ENCODE measurements around the gene PANK3.

DNA sequence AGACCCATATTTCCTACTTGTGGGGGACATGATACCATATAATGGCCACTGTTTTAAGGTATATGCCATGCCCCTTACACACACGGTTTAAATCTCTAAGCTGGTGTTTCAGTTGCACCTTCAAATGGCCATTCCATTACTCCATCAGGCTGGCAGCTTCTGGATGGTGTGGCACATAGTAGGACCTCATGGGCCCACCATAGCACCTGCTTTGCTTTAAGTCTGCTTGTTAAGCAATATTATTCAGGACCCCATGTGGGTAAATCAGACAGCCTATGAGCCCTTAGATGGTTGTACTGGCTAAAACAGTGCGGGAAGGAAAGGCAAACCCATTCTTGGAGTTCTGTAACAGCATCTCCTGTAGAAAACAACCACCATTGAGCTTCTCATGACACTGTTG is 27.4 kb upstream of the PANK3 start:
- TF ChIP-seq, protein P1, sequence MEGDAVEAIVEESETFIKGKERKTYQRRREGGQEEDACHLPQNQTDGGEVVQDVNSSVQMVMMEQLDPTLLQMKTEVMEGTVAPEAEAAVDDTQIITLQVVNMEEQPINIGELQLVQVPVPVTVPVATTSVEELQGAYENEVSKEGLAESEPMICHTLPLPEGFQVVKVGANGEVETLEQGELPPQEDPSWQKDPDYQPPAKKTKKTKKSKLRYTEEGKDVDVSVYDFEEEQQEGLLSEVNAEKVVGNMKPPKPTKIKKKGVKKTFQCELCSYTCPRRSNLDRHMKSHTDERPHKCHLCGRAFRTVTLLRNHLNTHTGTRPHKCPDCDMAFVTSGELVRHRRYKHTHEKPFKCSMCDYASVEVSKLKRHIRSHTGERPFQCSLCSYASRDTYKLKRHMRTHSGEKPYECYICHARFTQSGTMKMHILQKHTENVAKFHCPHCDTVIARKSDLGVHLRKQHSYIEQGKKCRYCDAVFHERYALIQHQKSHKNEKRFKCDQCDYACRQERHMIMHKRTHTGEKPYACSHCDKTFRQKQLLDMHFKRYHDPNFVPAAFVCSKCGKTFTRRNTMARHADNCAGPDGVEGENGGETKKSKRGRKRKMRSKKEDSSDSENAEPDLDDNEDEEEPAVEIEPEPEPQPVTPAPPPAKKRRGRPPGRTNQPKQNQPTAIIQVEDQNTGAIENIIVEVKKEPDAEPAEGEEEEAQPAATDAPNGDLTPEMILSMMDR (IDR thresholded peaks at IDR 0.05; ENCODE audit: poor library complexity, severe bottlenecking) = no peak
- TF ChIP-seq, protein P2, sequence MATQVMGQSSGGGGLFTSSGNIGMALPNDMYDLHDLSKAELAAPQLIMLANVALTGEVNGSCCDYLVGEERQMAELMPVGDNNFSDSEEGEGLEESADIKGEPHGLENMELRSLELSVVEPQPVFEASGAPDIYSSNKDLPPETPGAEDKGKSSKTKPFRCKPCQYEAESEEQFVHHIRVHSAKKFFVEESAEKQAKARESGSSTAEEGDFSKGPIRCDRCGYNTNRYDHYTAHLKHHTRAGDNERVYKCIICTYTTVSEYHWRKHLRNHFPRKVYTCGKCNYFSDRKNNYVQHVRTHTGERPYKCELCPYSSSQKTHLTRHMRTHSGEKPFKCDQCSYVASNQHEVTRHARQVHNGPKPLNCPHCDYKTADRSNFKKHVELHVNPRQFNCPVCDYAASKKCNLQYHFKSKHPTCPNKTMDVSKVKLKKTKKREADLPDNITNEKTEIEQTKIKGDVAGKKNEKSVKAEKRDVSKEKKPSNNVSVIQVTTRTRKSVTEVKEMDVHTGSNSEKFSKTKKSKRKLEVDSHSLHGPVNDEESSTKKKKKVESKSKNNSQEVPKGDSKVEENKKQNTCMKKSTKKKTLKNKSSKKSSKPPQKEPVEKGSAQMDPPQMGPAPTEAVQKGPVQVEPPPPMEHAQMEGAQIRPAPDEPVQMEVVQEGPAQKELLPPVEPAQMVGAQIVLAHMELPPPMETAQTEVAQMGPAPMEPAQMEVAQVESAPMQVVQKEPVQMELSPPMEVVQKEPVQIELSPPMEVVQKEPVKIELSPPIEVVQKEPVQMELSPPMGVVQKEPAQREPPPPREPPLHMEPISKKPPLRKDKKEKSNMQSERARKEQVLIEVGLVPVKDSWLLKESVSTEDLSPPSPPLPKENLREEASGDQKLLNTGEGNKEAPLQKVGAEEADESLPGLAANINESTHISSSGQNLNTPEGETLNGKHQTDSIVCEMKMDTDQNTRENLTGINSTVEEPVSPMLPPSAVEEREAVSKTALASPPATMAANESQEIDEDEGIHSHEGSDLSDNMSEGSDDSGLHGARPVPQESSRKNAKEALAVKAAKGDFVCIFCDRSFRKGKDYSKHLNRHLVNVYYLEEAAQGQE (IDR thresholded peaks at IDR 0.05; ENCODE audit: borderline replicate concordance) = no peak
- TF ChIP-seq POLR2AphosphoS5 (IDR thresholded peaks at IDR 0.05) (no peak), EP300 (conservative IDR thresholded peaks at IDR 0.05; ENCODE audit: poor library complexity, severe bottlenecking) (no peak)

Data from neural cell (in vitro differentiated cells).